Psoas muscle (tissue), 8 donors: ENCODE data around the gene ADAMTS4. TPM values are rescaled to one million over a fixed set of nuclear protein-coding genes. Genes with fewer than 3 reads are reported as not detected.

Experiments used
- ATAC-seq, 4 donors: fragments of 200-7000 bp; cut with Tn5 transposase; one replicate each; pipeline ENCODE4 v1.9.1; 2020; ENCODE audit warnings: moderate library complexity in 3 of 4, mild to moderate bottlenecking in 2 of 4
- DNase-seq, 2 donors: peaks; one replicate each; pipeline ENCODE4 v3.0.0-alpha.2; 2020
- H3K27ac ChIP-seq: fragments of 200-600 bp; one replicate; pipeline ENCODE4 v1.8.0; 2022
- H3K27me3 ChIP-seq, 3 donors: fragments of 200-600 bp in 1 of 3; one replicate each; pipeline versions ENCODE4 v1.6.1 to v1.8.0; 2013 to 2022; ENCODE audit warnings: low read length in 2 of 3, mild to moderate bottlenecking in 2 of 3, moderate library complexity in 1 of 3; ENCODE audit not compliant: insufficient read depth in 3 of 3
- H3K36me3 ChIP-seq, 2 donors: fragments of 200-600 bp in 1 of 2; one replicate each; pipeline versions ENCODE4 v1.6.1 to v1.8.0; 2013 to 2022; ENCODE audit warnings: low read depth in 1 of 2, mild to moderate bottlenecking in 1 of 2, moderate library complexity in 1 of 2; ENCODE audit not compliant: insufficient read depth in 1 of 2
- H3K4me1 ChIP-seq: fragments of 200-600 bp; one replicate; pipeline ENCODE4 v1.8.0; 2022
- H3K4me3 ChIP-seq: fragments of 200-600 bp; one replicate; pipeline ENCODE4 v1.8.0; 2022; ENCODE audit warnings: mild to moderate bottlenecking
- H3K9me3 ChIP-seq: fragments of 200-600 bp; one replicate; pipeline ENCODE4 v1.8.0; 2022
- CTCF ChIP-seq: fragments of 200-600 bp; IDR thresholded peaks from one replicate; pipeline ENCODE4 v1.8.0; 2022; ENCODE audit warnings: antibody characterized with exemption
- WGBS, 3 donors: extraction: QIAGEN DNeasy Blood & Tissue Kit; methylation state at CpG; one replicate each; pipeline versions ENCODE4 v1.1.6 to v1.1.7; 2013; 5-methylcytosine and 5-hydroxymethylcytosine counted together
- intact Hi-C, 2 donors: fragments of 100-400 bp; cut with DNase I; formaldehyde crosslinking; loops; one replicate each; pipeline versions ENCODE4 v1.11.0 to v1.14.2; 2022
- polyA plus RNA-seq, 3 donors: library from polyadenylated mRNA; stranded (reverse); fragments of 200-250 nt; gene quantifications; one replicate each; pipeline ENCODE4 v1.2.3, GENCODE V29; 2013
- total RNA-seq, 4 donors: library from RNA; stranded (reverse); fragmentation: NEBNext Ultra II Directional in 2 of 4; extraction: Animal tissue kit (Norgen Biotek cat#: 25700) in 2 of 4; gene quantifications; one replicate each; pipeline versions ENCODE4 v1.2.1 to v1.2.4, GENCODE V29; 2021 to 2023
- donor health status: healthy with polysubstance abuse.
- donor health status: DM: no; HTN: no; CAD: no; lungs with moderate emphysema.
- donor health status: Bipolar disorder and iron deficiency.
- donor health status: healthy.
- donor health status: DM: yes; HTN: yes; CAD: no.
- donor health status: DM: no; HTN: no; CAD: no.
- donor health status: DM: no; HTN: no; CAD: no.
- donor health status: DM: yes; HTN: yes; CAD: no.

Gene ADAMTS4
- total and polyA plus RNA-seq, 7 donors, result 0.88 to 8.9 (median 1.3) TPM

GRCh38 chr1:161223805-161224694, 25.2 kb upstream of the ADAMTS4 start:
- intact Hi-C loops, result no loop called here
- WGBS, 3 donors, result 90 to 95% (median 95%) methylated on average over 7 of the region's 7 CpGs

GRCh38 chr1:161222175-161223019, 23.5 kb upstream of the ADAMTS4 start:
- ATAC-seq (no peak), DNase-seq (no peak)
- Histone ChIP-seq H3K9me3 (no peaks in the 10 kb centered on the region), H3K4me1 (peaks cover 12% of the 10 kb centered on the region), H3K27me3 (no peaks in the 10 kb centered on the region), H3K36me3 (no peaks in the 10 kb centered on the region), H3K27ac (no peak overlapping the region), H3K4me3 (no peak overlapping the region)
- WGBS, 3 donors, result 62 to 77% (median 72%) methylated on average over 6 of the region's 6 CpGs
- no peak for TF ChIP-seq CTCF
- intact Hi-C loops, result no loop called here

More at GRCh38 chr1:161223805-161224694, 25.2 kb upstream of the ADAMTS4 start:
- TF ChIP-seq CTCF, result no peak
- no peak overlapping the region for H3K27ac ChIP-seq
- H3K27me3 ChIP-seq, result no peaks in the 10 kb centered on the region
- H3K36me3 ChIP-seq, result peaks cover 5 to 13% of the 10 kb centered on the region in 2 donors
- no peaks in the 10 kb centered on the region for H3K9me3 ChIP-seq
- peaks cover 12% of the 10 kb centered on the region for H3K4me1 ChIP-seq
- DNase-seq (no peak), ATAC-seq (no peak)
- no peak overlapping the region for H3K4me3 ChIP-seq

- 84 to 85% (median 84%) methylated on average over 5 of the region's 5 CpGs for WGBS, 3 donors
- H3K4me3 ChIP-seq, result no peak overlapping the region
- H3K36me3 ChIP-seq, result peaks cover 0 to 4% of the 10 kb centered on the region in 2 donors
- peaks cover under 1% of the 10 kb centered on the region for H3K4me1 ChIP-seq
- TF ChIP-seq CTCF, result no peak
- DNase-seq (no peak), ATAC-seq (no peak)
- H3K9me3 ChIP-seq, result no peaks in the 10 kb centered on the region
- H3K27ac ChIP-seq, result no peak overlapping the region
- intact Hi-C loops, result no loop called here
- H3K27me3 ChIP-seq, result no peaks in the 10 kb centered on the region
Measured at GRCh38 chr1:161220002-161220401, 21.1 kb upstream of the ADAMTS4 start.

- no peak for DNase-seq
- ATAC-seq, result no peak
- no peak for TF ChIP-seq CTCF
- no peaks in the 10 kb centered on the region for H3K27me3 ChIP-seq
- H3K27ac ChIP-seq, result no peak overlapping the region
- intact Hi-C loops, result no loop called here
- WGBS, 3 donors, result 80 to 88% (median 86%) methylated on average over 5 of the region's 5 CpGs
- no peaks in the 10 kb centered on the region for H3K9me3 ChIP-seq
- H3K4me3 ChIP-seq, result no peak overlapping the region
- H3K36me3 ChIP-seq, result peaks cover 0 to 11% of the 10 kb centered on the region in 2 donors
- H3K4me1 ChIP-seq, result no peaks in the 10 kb centered on the region
Measured at GRCh38 chr1:161219078-161219892, 20.4 kb upstream of the ADAMTS4 start.
